ENCODE results near the gene FER.
"Not testable (repeated sequence)": the region's sequence is repeated elsewhere in the genome, so short reads cannot be mapped to it uniquely, and the experiment has no call there.

FER gene

DNA sequence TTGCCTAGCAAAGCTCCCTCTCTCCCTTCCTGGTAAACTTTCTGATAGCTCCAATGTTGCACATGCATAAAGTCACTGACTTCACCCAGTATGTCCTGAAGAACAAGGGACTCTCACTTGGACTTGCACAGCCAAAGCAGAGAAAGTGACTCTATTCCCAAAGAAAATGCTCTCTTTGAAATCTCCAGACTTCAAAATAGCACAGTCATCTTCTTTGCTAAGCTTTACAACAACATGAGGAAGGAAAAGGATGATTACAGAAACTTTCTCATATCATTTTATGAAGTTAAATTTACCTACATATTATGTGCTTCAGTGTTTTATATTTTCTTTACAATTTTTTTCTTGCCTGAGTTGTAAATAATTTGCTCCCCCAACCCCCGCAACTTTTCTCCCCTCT is 397.4 kb downstream of the FER start:
- DNase-seq: no peak

- no peak for DNase-seq
These were observed 398.9 kb downstream of the FER start for GRCh38 chr5:109146591-109146990.

DNA sequence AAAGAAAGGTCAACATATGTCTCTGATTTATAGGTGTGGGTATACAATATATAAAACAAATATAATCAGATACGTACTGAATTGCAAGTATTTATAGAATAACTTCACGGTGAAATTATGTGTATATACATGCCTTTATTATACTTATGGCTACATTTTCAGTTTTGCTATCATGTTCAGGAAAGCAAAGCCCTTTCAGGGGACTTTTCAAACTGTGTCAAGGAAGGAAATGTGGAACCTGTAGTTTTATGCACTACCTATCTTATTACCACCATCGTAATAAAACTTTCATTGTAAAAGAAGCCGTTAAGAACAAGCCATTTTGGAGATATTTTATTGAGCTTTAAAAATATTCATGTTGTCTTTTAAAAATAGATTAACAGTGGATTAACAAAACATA is 404.9 kb downstream of the FER start:
- no peak for DNase-seq

GRCh38 chr5:109155625-109156024 is 407.9 kb downstream of the FER start:
- no peak for DNase-seq

GRCh38 chr5:109156885-109157284 is 409.2 kb downstream of the FER start:
- no peak for DNase-seq

GRCh38 chr5:109160468-109160867 is 412.8 kb downstream of the FER start:
- no peak for DNase-seq

DNA sequence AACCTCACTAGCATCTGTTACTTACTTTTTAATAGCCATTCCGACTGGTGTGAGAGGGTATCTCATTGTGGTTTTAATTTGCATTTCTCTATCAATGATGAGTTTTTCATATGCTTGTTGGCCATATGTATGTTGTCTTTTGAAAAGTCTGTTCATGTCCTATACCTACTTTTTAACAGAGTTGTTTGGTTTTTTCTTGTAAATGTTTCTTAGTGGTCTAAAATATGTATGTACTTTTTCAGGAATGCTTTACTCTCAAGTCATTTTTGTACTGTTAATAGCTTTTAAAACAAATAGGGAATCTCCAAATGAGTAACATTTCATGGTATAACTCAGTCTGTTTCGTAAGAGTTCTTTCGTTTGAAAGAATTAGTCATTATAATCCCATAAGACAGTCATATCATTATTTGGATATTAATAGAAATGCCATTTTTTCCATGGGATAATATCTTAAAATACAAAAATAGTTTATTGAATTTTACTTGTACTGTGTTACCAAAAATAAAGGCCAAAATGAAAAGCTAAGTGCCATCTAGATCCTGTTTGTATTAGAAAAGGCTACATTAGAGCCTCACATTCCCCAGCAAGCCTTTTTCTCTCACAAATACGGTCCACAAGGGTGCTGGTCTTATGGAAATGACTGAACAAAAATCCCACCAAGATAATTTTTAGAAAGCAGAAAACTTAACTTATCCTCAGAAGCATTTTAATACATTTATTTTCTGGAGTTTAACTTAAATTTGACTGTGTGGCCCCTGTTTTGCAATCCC is 414.4 kb downstream of the FER start:
- no peak for DNase-seq

DNA sequence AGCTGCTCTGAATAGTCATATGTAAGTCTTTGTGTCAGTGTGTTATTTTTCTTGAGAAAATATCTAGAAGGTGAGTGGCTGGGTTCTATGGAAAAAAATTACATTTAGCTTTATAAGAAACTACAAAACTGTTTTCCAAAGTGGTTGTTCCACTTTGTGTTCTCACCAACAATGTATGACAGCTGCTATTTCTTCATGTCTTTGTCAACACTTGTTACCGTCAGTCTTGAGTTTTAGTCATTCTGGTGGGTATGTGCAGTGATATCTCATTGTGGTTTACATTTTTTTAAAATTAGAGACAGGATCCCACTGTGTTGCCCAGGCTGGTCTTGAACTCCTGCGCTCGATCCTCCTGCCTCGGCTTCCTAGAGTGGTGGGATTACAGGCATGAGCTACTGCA is 415.6 kb downstream of the FER start:
- DNase-seq: no peak

DNA sequence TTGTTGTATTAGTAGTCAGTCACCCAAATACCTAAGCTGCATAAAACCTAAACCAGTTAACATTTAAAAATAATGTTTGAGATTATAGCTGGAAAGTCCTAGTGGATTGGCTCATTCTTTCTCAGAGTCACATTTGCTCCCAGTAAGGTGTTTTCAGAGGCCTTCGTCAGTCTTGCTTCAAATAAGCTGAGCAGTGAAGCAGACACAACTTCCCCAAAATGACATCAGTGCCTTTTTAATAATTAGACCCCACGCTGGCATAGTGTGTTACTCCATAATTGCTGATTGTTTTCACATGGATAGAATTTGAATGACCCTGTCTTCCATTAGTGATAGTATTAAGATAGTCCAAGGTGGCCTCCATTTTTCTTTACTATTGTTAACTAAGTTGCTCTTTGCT is 416.3 kb downstream of the FER start:
- DNase-seq: no peak

GRCh38 chr5:109167586-109167985 is 419.9 kb downstream of the FER start:
- no peak for DNase-seq

DNA sequence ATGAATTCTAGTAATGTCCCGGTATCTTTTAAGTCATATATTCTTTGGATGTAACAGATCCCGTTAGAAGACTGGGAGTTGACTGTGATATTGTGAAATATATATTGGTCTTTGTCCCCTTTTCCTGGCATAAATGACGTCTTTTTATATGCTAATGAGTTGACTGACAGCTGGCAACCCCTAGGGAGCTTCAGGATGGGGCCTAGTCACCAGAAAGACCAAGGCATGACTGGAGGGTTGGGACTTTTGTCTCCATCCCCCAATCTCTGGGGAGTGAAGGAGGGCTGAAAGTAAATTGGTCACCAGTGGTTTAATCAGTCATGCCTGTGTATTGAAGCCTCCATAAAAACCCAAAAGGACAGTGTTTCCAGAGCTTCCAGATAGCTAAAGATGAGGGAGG is 420.5 kb downstream of the FER start:
- no peak for DNase-seq

- no peak for DNase-seq
These were observed 423.1 kb downstream of the FER start for GRCh38 chr5:109170629-109171350.

GRCh38 chr5:109171437-109172073 is 423.9 kb downstream of the FER start:
- not testable (repeated sequence) for DNase-seq

DNA sequence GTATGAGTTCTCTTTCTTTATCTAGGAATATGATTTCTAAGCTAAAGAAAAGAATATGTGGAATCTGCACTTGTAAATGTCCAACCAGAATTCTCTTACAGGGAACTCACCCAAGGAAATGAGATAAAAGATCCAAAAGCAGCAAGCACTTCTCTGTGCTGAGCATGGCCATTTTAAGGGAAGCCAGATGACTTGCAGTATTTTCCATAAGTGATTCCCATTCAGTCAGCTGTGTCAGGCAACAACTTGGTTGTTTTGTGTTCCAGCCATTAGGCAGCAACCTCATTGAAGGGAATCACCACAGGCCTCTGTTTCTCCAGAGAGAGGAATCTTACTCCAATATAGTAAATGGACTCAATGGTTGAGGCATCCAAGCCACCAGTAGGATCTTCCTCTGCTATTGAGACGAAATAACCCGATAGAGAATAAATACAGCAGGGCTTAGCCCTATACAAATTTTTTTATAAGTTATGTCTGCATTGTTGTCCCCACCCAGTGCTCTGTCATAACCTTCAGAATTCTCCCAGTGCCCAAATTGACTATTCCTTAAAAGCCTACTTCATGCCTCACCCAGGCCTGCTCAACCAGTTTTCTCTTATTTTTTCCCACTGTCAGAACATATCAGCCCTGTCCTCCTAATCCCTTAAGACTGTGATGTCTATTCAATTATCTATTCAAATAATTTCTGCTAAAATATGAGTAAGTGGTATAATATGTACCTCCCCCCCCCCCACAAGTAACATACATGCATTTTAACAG is 425.5 kb downstream of the FER start:
- no peak for DNase-seq

DNA sequence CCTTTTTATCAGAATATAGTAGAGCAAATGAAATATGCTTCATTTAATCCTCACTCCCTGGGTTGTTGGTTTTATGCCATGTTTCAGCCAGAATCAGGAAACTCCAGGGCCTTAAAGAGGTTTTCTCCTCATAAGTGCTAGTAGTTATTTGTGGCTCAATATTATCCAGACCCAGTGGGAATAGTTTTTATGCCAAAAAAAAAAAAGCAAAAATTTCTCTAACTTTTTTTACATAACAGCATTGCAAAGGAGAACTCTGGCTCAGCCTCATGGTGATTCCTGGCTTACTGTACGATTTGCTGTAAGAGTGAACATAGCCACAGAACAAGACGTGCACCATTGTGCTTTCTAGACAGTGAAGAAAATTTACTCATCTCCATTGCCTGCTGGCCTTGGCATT is 429.5 kb downstream of the FER start:
- no peak for DNase-seq

DNA sequence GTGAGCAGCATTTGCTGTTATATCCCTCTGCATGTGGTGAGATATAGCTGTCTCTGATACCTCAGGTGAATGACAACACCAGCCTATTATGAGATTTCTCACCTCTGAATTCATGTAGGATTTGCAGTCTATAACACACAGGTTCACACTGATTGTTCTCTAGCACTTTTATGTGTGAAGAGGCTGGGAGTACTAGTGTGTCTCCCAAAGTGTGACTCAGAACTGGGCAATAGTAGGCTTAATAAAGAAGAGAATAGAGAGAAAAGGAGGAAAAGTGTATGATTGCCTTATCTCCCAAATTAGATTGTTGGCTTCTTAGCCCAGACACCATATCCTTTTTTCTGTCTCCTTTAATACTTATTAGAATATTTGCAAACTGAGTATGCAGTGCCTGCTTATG is 430.1 kb downstream of the FER start:
- no peak for DNase-seq

DNA sequence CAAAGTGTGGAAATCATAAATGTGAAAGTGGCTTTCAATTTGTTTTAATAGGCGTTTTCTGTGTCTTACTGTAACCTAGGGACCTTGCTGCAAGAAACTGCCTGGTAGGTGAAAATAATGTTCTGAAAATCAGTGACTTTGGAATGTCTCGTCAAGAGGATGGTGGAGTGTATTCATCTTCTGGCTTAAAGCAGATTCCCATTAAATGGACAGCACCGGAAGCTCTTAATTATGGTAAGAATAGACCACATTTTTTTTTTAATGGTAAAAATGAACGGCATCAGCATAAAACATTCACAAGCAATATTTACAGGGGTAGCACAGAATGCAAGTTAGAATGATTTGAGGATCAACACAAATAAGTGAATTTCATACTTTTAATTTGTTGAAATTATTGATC is 433.0 kb downstream of the FER start:
- no peak for DNase-seq

GRCh38 chr5:109186759-109187158 is 439.1 kb downstream of the FER start:
- DNase-seq: no peak

GRCh38 chr5:109191153-109191558 is 443.5 kb downstream of the FER start:
- no peak for DNase-seq

DNA sequence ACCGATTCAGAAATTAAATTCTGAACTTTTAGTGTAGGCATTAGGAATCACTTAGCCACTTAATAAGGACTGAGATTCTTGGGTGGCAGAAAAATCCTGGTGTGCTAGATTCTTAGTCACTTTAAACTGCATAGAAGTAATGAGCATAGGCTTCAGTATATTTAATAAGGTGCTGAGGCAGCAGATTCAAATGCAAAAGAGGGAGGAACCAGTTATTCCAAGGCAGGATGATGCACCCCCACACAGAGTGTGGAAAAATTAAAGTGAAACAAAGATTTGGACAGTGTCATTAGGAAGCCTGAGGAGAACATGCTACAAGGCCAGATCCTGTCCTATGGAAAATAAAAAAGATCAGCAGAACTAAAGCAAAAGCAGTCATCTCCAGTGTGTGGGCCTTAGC is 444.3 kb downstream of the FER start:
- no peak for DNase-seq

DNA sequence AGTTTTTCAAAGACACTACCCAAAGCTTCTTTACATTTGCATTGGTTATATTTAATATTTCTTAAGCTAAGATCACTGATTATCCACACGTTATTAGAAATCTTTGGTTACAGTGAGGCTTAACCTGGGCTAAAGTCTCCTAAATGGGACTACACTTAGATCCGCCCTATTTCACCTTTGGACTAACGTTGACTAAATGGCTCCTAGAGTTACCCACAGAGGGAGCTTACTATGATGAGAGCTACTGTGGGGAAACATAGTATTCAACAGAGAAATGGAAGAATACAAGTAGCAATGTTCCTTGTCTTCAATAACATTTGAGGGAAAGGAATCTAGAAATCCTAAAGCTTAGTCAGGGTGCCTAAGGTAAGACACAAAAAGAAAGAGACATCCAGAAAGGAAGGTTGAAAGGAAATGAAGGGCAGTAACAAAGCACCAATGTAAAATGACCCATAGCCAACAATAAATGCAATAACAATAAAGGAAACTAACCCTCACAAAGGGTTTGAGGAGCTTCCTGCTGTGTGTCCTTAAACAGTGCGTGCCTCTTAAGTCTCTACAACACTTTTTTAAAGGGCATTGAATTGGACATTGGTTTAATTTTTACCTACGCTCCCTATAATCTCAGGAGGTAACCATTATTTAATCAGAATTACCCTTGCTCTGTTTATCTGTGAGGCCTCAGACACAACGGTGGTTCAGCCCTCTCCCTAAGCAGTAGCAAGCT is 445.0 kb downstream of the FER start:
- DNase-seq: no peak

GRCh38 chr5:109195667-109196066 is 448.0 kb downstream of the FER start:
- no peak for DNase-seq
